ENCODE measurements around the gene ARHGEF12. TPM values are rescaled to one million over a fixed set of nuclear protein-coding genes. Genes with fewer than 3 reads are reported as not detected.

The ARHGEF12 gene
- total RNA-seq, 4 donors from 2014 or later: 75.9 to 116 (median 94.3) TPM

DNA sequence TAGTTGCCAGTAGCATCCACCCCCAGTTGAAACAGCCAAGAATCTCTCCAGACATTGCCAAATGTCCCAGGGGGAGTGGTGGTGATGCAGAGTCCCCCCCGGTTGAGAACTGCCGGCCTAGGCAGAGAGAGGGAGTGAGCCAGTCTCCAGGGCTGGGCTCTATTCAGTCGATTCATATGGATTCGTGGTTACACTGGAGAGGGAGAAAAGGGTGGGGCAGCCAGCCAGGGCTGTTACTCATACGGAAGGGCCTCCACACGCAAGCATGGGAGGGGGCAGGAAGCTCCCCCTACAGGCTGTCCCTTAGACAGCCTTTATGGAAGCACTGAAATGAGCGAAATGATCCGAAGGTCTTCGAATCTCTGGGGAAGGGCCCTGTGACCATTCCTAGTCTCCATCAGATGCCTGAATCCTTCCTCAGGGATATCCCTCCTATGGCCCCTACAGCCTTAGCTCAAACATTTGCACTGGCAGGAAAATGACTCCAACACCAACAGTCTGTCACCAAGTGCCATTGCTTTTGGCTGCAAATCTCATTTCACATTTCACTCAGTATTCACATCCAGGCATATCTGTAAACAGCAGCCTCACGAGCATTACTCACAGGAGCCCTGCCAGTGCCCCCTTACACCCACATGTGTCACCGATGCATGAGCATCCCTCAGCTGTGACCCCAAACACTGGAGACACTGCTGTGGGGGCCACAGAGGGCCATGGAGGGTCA lies 29.5 kb upstream of the ARHGEF12 start:
- intact Hi-C loops (cut with DNase I; ENCODE audit: low total_unique reads): no loop called here
- Histone ChIP-seq H3K4me1 (peaks cover 0 to 29% (median 15%) of the 10 kb centered on the region in 4 donors), H3K27me3 (no peaks in the 10 kb centered on the region), H3K36me3 (no peaks in the 10 kb centered on the region), H3K9me3 (no peaks in the 10 kb centered on the region), H3K27ac (no peak overlapping the region), H3K4me3 (no peak overlapping the region)
- in situ Hi-C loops (cut with MboI; ENCODE audit: low pct_ligation_motif_present in 1 of 4, low pct_unique_long_range_greater_than_20kb in 1 of 4, low sequenced_read_pairs in 3 of 4): loop anchor here in 1 of 4 donors (10.0 kb wide), 1 partner anchor 72 kb away; no protein-coding TSS in a partner anchor
- TF ChIP-seq, protein P1, sequence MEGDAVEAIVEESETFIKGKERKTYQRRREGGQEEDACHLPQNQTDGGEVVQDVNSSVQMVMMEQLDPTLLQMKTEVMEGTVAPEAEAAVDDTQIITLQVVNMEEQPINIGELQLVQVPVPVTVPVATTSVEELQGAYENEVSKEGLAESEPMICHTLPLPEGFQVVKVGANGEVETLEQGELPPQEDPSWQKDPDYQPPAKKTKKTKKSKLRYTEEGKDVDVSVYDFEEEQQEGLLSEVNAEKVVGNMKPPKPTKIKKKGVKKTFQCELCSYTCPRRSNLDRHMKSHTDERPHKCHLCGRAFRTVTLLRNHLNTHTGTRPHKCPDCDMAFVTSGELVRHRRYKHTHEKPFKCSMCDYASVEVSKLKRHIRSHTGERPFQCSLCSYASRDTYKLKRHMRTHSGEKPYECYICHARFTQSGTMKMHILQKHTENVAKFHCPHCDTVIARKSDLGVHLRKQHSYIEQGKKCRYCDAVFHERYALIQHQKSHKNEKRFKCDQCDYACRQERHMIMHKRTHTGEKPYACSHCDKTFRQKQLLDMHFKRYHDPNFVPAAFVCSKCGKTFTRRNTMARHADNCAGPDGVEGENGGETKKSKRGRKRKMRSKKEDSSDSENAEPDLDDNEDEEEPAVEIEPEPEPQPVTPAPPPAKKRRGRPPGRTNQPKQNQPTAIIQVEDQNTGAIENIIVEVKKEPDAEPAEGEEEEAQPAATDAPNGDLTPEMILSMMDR (IDR thresholded peaks at IDR 0.05): peak in 3 of 5 experiments; percentile 10 to 20 (median 11)
- TF ChIP-seq EP300 (IDR thresholded peaks at IDR 0.05; ENCODE audit: low read depth): no peak
- DNase-seq: peak; percentile 54
- WGBS, 2 donors (ENCODE audit: low coverage in 1 of 2): 58% methylated on average over 11 of the region's 11 CpGs; no CpG with 5 or more reads in 1 of the 2 donors

DNA sequence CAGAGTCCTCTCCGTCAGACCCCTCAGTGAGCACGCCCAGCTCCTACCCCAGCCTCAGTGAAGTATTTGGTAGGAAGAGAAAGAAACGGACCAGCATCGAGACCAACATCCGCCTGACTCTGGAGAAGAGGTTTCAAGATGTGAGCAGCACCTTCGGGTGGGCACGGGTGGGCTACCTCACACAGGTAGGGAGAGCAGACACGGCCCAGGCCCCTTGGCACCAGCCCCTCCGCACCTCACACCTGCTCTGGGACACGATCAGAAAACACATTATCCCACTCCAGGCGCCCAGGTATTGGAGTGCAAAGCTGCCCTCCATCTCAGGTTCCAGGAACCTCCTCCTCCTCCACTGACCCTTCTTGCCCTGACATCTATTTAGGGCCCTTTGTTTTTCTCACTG lies 28.7 kb upstream of the ARHGEF12 start:
- no peak overlapping the region for H3K27ac ChIP-seq
- no peaks in the 10 kb centered on the region for H3K27me3 ChIP-seq
- DNase-seq: no peak
- no peaks in the 10 kb centered on the region for H3K36me3 ChIP-seq
- 94 to 100% methylated on average over 1 to 11 of the region's 11 CpGs for WGBS, 2 donors (ENCODE audit: low coverage in 1 of 2)
- in situ Hi-C loops (cut with MboI; ENCODE audit: low pct_ligation_motif_present in 1 of 4, low pct_unique_long_range_greater_than_20kb in 1 of 4, low sequenced_read_pairs in 3 of 4) (loop anchor here in 1 of 4 donors (10.0 kb wide), 1 partner anchor 73 kb away; no protein-coding TSS in a partner anchor), intact Hi-C loops (cut with DNase I; ENCODE audit: low total_unique reads) (no loop called here)
- peaks cover 0 to 21% (median 11%) of the 10 kb centered on the region in 4 donors for H3K4me1 ChIP-seq
- no peak overlapping the region for H3K4me3 ChIP-seq
- no peak for TF ChIP-seq EP300 (IDR thresholded peaks at IDR 0.05; ENCODE audit: low read depth)
- TF ChIP-seq, protein P1 (IDR thresholded peaks at IDR 0.05): no peak
- no peak for TF ChIP-seq POLR2A (IDR thresholded peaks at IDR 0.05)
- TF ChIP-seq POLR2AphosphoS5 (IDR thresholded peaks at IDR 0.05): no peak
- H3K9me3 ChIP-seq: no peaks in the 10 kb centered on the region

DNA sequence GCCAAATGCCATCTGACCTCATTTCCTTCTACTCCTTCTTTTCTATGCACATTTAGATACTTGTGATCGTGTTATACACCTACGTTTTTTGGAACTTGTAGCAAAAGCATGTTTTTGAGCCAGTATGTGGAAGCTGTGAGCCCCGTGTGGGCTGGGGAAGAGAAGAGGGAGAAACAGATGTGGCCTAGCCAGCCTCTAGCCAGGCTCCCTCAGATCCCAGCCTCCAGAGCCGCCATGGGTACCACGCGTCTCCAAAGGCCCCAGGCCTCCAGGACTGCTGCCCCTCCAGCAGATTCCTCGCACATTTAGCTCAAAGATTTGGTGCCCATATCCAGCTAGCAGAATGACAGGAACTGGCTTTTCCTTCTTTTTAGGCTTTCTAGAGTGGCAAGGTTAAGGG lies 28.1 kb upstream of the ARHGEF12 start:
- no peak overlapping the region for H3K27ac ChIP-seq
- no peaks in the 10 kb centered on the region for H3K36me3 ChIP-seq
- no peaks in the 10 kb centered on the region for H3K9me3 ChIP-seq
- no peak for DNase-seq
- in situ Hi-C loops (cut with MboI; ENCODE audit: low pct_ligation_motif_present in 1 of 4, low pct_unique_long_range_greater_than_20kb in 1 of 4, low sequenced_read_pairs in 3 of 4): loop anchor here in 1 of 4 donors (10.0 kb wide), 1 partner anchor 73 kb away; no protein-coding TSS in a partner anchor
- H3K4me3 ChIP-seq: no peak overlapping the region
- intact Hi-C loops (cut with DNase I; ENCODE audit: low total_unique reads): no loop called here
- H3K4me1 ChIP-seq: peaks cover 0 to 15% (median 9%) of the 10 kb centered on the region in 4 donors
- no peaks in the 10 kb centered on the region for H3K27me3 ChIP-seq
- WGBS, 2 donors (ENCODE audit: low coverage in 1 of 2): 59 to 82% methylated on average over 2 to 7 of the region's 7 CpGs
- TF ChIP-seq, protein P1 (IDR thresholded peaks at IDR 0.05): no peak
- TF ChIP-seq POLR2AphosphoS5 (IDR thresholded peaks at IDR 0.05): no peak
- TF ChIP-seq POLR2A (IDR thresholded peaks at IDR 0.05): no peak

DNA sequence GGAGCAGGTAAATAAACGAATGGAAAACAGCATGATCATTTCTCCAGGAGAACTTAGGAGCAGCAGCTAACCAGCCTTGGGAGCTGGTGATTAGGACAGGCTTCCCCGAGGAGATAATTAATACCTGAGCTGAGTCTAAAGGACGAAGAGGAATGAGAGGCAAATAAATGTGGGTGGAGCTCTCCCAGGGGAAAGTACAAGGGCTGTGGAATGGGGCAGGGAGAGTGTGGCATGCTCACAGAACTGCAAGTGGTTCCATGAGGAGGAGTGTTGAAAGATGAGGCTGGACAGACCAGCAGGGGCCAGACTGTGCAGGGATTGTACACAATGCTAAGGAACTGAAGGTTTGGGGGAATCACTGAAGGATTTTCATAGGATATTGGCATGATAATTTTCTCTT lies 25.3 kb upstream of the ARHGEF12 start:
- WGBS, 2 donors (ENCODE audit: low coverage in 1 of 2): 41 to 49% methylated on average over 3 of the region's 3 CpGs
- Histone ChIP-seq H3K27ac (no peak overlapping the region), H3K9me3 (no peaks in the 10 kb centered on the region), H3K4me3 (no peak overlapping the region), H3K4me1 (peaks cover 0 to 9% (median 3%) of the 10 kb centered on the region in 4 donors), H3K27me3 (no peaks in the 10 kb centered on the region), H3K36me3 (no peaks in the 10 kb centered on the region)
- TF ChIP-seq EP300 (IDR thresholded peaks at IDR 0.05; ENCODE audit: low read depth): no peak
- TF ChIP-seq POLR2AphosphoS5 (IDR thresholded peaks at IDR 0.05): peak in 1 of 3 donors; percentile 23
- in situ Hi-C loops (cut with MboI; ENCODE audit: low pct_ligation_motif_present in 1 of 4, low pct_unique_long_range_greater_than_20kb in 1 of 4, low sequenced_read_pairs in 3 of 4) (no loop called here), intact Hi-C loops (cut with DNase I; ENCODE audit: low total_unique reads) (no loop called here)
- DNase-seq: peak; percentile 55

Data from transverse colon (tissue), 4 donors.